ENCODE data around the gene SNX32.
"Not testable (repeated sequence)": the region's sequence is repeated elsewhere in the genome, so short reads cannot be mapped to it uniquely, and the experiment has no call there.

The SNX32 gene

GRCh38 chr11:65829459-65829858, 4.3 kb upstream of the SNX32 start:
- H3K9me3 ChIP-seq (ENCODE audit: control insufficient read depth, insufficient read depth, low read length), result no peaks in the 10 kb centered on the region
- TF ChIP-seq EZH2phosphoT487 (IDR thresholded peaks at IDR 0.05; ENCODE audit: borderline replicate concordance, low read length) (no peak), CTCF (IDR thresholded peaks at IDR 0.05; ENCODE audit: low read depth, low read length, poor library complexity, severe bottlenecking) (no peak)
- no peak overlapping the region for H3K4me3 ChIP-seq (ENCODE audit: low read length)
- peaks cover 10% of the 10 kb centered on the region for H3K4me1 ChIP-seq (ENCODE audit: control insufficient read depth, low read length)
- no peaks in the 10 kb centered on the region for H3K36me3 ChIP-seq (ENCODE audit: control insufficient read depth, low read length)
- H3K4me2 ChIP-seq (ENCODE audit: low read length), result no peak overlapping the region
- H3K9me2 ChIP-seq (replicated peaks; ENCODE audit: control insufficient read depth, low read length), result no peaks in the 10 kb centered on the region
- H3K79me2 ChIP-seq (ENCODE audit: control insufficient read depth, low read length), result no peaks in the 10 kb centered on the region
- peaks cover 9% of the 10 kb centered on the region for H3F3A ChIP-seq (ENCODE audit: control insufficient read depth, insufficient read depth)
- H4K20me1 ChIP-seq (ENCODE audit: control insufficient read depth, insufficient read depth, low read depth, low read length), result no peaks in the 10 kb centered on the region
- no peak overlapping the region for H3K27ac ChIP-seq (ENCODE audit: low read depth, low read length)
- H3K27me3 ChIP-seq (ENCODE audit: control insufficient read depth, low read length), result peaks cover 15% of the 10 kb centered on the region; the same call in 1 of the 2 replicates

- H3K9me3 ChIP-seq (ENCODE audit: control insufficient read depth, insufficient read depth, low read length); H3K4me3 ChIP-seq (ENCODE audit: low read length); H3K27ac ChIP-seq (ENCODE audit: low read depth, low read length); H3K36me3 ChIP-seq (ENCODE audit: control insufficient read depth, low read length); H3K79me2 ChIP-seq (ENCODE audit: control insufficient read depth, low read length); H3K4me2 ChIP-seq (ENCODE audit: low read length); H3K9me2 ChIP-seq (replicated peaks; ENCODE audit: control insufficient read depth, low read length); H4K20me1 ChIP-seq (ENCODE audit: control insufficient read depth, insufficient read depth, low read depth, low read length); H3F3A ChIP-seq (ENCODE audit: control insufficient read depth, insufficient read depth): not testable (repeated sequence)
- Histone ChIP-seq H3K27me3 (ENCODE audit: control insufficient read depth, low read length) (peaks cover 15% of the 10 kb centered on the region; the same call in 1 of the 2 replicates), H3K4me1 (ENCODE audit: control insufficient read depth, low read length) (peaks cover 16% of the 10 kb centered on the region)
Measured at GRCh38 chr11:65832231-65832630, 1.5 kb upstream of the SNX32 start.

GRCh38 chr11:65834202-65834601, 439 bp downstream of the SNX32 start:
- peak overlapping the region; percentile 73 for H3K4me2 ChIP-seq (ENCODE audit: low read length)
- H3K4me3 ChIP-seq (ENCODE audit: low read length), result peak overlapping the region; percentile 63
- H3K27me3 ChIP-seq (ENCODE audit: control insufficient read depth, low read length), result peaks cover 15% of the 10 kb centered on the region; the same call in 1 of the 2 replicates
- H3K9me2 ChIP-seq (replicated peaks; ENCODE audit: control insufficient read depth, low read length), result no peaks in the 10 kb centered on the region
- H3K79me2 ChIP-seq (ENCODE audit: control insufficient read depth, low read length), result no peaks in the 10 kb centered on the region
- no peak overlapping the region for H3K27ac ChIP-seq (ENCODE audit: low read depth, low read length)
- H3K9me3 ChIP-seq (ENCODE audit: control insufficient read depth, insufficient read depth, low read length), result no peaks in the 10 kb centered on the region
- no peak for TF ChIP-seq CTCF (IDR thresholded peaks at IDR 0.05; ENCODE audit: low read depth, low read length, poor library complexity, severe bottlenecking)
- TF ChIP-seq EZH2phosphoT487 (IDR thresholded peaks at IDR 0.05; ENCODE audit: borderline replicate concordance, low read length), result no peak
- H3K4me1 ChIP-seq (ENCODE audit: control insufficient read depth, low read length), result peaks cover 16% of the 10 kb centered on the region
- peaks cover 9% of the 10 kb centered on the region for H3F3A ChIP-seq (ENCODE audit: control insufficient read depth, insufficient read depth)
- H3K36me3 ChIP-seq (ENCODE audit: control insufficient read depth, low read length), result no peaks in the 10 kb centered on the region
- H4K20me1 ChIP-seq (ENCODE audit: control insufficient read depth, insufficient read depth, low read depth, low read length), result no peaks in the 10 kb centered on the region

- H3K9me3 ChIP-seq (ENCODE audit: control insufficient read depth, insufficient read depth, low read length), result no peaks in the 10 kb centered on the region
- H3K36me3 ChIP-seq (ENCODE audit: control insufficient read depth, low read length), result no peaks in the 10 kb centered on the region
- no peaks in the 10 kb centered on the region for H3K4me1 ChIP-seq (ENCODE audit: control insufficient read depth, low read length)
- H3K4me3 ChIP-seq (ENCODE audit: low read length), result no peak overlapping the region
- no peaks in the 10 kb centered on the region for H3K79me2 ChIP-seq (ENCODE audit: control insufficient read depth, low read length)
- TF ChIP-seq EZH2phosphoT487 (IDR thresholded peaks at IDR 0.05; ENCODE audit: borderline replicate concordance, low read length), result no peak
- no peaks in the 10 kb centered on the region for H3K9me2 ChIP-seq (replicated peaks; ENCODE audit: control insufficient read depth, low read length)
- no peak overlapping the region for H3K4me2 ChIP-seq (ENCODE audit: low read length)
- no peaks in the 10 kb centered on the region for H4K20me1 ChIP-seq (ENCODE audit: control insufficient read depth, insufficient read depth, low read depth, low read length)
- no peak overlapping the region for H3K27ac ChIP-seq (ENCODE audit: low read depth, low read length)
- no peaks in the 10 kb centered on the region for H3F3A ChIP-seq (ENCODE audit: control insufficient read depth, insufficient read depth)
- no peaks in the 10 kb centered on the region for H3K27me3 ChIP-seq (ENCODE audit: control insufficient read depth, low read length)
Measured at GRCh38 chr11:65842144-65842543, 8.4 kb downstream of the SNX32 start.
